ENCODE results near the gene KIF26B.

DNA sequence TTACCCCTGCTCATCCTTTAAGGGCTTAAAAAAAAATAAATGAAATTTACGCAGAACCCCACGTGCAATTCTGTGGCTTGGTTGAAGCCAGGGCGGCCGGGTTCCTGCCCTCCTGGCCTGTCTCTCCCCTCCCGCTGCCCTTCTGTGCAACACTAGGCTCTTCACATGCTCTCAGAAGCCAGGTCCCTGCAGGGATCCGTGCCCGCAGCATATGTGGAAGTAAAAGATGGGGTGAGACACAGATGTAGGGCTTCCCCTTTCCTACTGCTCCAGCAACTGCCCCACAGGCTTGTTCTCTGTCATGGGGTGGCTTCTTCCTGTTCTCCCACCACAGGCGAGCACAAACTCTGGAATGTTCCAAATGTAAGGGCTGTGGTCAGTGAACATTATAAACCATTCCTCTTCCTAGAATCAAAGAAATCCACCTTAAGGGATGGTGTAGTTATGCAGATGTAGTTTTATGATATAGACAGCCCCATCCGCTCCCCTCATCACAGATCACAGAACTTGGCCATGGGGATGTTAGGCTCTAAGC is 535.4 kb downstream of the KIF26B start:
- TF ChIP-seq ZNF565 (CRISPR knock-in tag; conservative IDR thresholded peaks at IDR 0.05; ENCODE audit: low read depth) (no peak), ARNTL (CRISPR knock-in tag; IDR thresholded peaks at IDR 0.05; ENCODE audit: borderline replicate concordance, low read depth) (no peak), ZNF70 (CRISPR knock-in tag; IDR thresholded peaks at IDR 0.05) (no peak), RARB (CRISPR knock-in tag; IDR thresholded peaks at IDR 0.05) (no peak), CSDC2 (CRISPR knock-in tag; IDR thresholded peaks at IDR 0.05) (no peak), ISL1 (CRISPR knock-in tag; IDR thresholded peaks at IDR 0.05) (no peak), TCF4 (CRISPR knock-in tag; IDR thresholded peaks at IDR 0.05; ENCODE audit: borderline replicate concordance) (no peak), GLIS3 (CRISPR knock-in tag; IDR thresholded peaks at IDR 0.05) (no peak), ZFP3 (CRISPR knock-in tag; IDR thresholded peaks at IDR 0.05) (no peak), ZNF8 (CRISPR knock-in tag; IDR thresholded peaks at IDR 0.05) (no peak)
- TF ChIP-seq, protein P1, sequence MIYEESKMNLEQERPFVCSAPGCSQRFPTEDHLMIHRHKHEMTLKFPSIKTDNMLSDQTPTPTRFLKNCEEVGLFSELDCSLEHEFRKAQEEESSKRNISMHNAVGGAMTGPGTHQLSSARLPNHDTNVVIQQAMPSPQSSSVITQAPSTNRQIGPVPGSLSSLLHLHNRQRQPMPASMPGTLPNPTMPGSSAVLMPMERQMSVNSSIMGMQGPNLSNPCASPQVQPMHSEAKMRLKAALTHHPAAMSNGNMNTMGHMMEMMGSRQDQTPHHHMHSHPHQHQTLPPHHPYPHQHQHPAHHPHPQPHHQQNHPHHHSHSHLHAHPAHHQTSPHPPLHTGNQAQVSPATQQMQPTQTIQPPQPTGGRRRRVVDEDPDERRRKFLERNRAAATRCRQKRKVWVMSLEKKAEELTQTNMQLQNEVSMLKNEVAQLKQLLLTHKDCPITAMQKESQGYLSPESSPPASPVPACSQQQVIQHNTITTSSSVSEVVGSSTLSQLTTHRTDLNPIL (CRISPR knock-in tag; IDR thresholded peaks at IDR 0.05; ENCODE audit: low read depth), result no peak
- TF ChIP-seq, protein P2, sequence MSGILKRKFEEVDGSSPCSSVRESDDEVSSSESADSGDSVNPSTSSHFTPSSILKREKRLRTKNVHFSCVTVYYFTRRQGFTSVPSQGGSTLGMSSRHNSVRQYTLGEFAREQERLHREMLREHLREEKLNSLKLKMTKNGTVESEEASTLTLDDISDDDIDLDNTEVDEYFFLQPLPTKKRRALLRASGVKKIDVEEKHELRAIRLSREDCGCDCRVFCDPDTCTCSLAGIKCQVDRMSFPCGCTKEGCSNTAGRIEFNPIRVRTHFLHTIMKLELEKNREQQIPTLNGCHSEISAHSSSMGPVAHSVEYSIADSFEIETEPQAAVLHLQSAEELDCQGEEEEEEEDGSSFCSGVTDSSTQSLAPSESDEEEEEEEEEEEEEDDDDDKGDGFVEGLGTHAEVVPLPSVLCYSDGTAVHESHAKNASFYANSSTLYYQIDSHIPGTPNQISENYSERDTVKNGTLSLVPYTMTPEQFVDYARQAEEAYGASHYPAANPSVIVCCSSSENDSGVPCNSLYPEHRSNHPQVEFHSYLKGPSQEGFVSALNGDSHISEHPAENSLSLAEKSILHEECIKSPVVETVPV (CRISPR knock-in tag; IDR thresholded peaks at IDR 0.05), result no peak
- TF ChIP-seq, protein P3, sequence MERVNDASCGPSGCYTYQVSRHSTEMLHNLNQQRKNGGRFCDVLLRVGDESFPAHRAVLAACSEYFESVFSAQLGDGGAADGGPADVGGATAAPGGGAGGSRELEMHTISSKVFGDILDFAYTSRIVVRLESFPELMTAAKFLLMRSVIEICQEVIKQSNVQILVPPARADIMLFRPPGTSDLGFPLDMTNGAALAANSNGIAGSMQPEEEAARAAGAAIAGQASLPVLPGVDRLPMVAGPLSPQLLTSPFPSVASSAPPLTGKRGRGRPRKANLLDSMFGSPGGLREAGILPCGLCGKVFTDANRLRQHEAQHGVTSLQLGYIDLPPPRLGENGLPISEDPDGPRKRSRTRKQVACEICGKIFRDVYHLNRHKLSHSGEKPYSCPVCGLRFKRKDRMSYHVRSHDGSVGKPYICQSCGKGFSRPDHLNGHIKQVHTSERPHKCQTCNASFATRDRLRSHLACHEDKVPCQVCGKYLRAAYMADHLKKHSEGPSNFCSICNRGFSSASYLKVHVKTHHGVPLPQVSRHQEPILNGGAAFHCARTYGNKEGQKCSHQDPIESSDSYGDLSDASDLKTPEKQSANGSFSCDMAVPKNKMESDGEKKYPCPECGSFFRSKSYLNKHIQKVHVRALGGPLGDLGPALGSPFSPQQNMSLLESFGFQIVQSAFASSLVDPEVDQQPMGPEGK (CRISPR knock-in tag; IDR thresholded peaks at IDR 0.05; ENCODE audit: borderline replicate concordance), result no peak
- TF ChIP-seq, protein P4, sequence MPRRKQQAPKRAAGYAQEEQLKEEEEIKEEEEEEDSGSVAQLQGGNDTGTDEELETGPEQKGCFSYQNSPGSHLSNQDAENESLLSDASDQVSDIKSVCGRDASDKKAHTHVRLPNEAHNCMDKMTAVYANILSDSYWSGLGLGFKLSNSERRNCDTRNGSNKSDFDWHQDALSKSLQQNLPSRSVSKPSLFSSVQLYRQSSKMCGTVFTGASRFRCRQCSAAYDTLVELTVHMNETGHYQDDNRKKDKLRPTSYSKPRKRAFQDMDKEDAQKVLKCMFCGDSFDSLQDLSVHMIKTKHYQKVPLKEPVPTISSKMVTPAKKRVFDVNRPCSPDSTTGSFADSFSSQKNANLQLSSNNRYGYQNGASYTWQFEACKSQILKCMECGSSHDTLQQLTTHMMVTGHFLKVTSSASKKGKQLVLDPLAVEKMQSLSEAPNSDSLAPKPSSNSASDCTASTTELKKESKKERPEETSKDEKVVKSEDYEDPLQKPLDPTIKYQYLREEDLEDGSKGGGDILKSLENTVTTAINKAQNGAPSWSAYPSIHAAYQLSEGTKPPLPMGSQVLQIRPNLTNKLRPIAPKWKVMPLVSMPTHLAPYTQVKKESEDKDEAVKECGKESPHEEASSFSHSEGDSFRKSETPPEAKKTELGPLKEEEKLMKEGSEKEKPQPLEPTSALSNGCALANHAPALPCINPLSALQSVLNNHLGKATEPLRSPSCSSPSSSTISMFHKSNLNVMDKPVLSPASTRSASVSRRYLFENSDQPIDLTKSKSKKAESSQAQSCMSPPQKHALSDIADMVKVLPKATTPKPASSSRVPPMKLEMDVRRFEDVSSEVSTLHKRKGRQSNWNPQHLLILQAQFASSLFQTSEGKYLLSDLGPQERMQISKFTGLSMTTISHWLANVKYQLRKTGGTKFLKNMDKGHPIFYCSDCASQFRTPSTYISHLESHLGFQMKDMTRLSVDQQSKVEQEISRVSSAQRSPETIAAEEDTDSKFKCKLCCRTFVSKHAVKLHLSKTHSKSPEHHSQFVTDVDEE (CRISPR knock-in tag; IDR thresholded peaks at IDR 0.05), result no peak

Measured in SK-N-SH treated with all-trans-retinoic acid at 6 μM for 48 hours (cell line).